Measurements from ENCODE around the gene SERPINA6.

Gene SERPINA6

DNA sequence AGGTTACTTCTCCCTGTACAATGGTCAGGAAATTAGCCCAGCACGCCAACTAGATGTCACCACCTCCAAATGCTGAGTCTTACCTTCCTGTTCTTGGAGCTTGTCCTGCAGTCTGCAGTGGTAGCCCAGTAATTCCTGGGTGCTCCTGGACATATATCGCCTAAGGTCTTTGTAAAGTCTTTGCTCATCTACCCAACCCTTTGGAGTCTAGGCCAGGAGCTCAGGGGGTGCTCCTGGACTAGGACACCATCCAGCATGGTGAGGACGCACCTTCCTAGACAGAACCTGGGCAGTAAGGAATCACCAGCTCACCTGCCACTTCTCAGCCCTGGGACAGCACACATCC, 30.6 kb downstream of the SERPINA6 start:
- no peak overlapping the region for H3K4me3 ChIP-seq (ENCODE audit: low read depth, low read length)
- TF ChIP-seq, protein P1, sequence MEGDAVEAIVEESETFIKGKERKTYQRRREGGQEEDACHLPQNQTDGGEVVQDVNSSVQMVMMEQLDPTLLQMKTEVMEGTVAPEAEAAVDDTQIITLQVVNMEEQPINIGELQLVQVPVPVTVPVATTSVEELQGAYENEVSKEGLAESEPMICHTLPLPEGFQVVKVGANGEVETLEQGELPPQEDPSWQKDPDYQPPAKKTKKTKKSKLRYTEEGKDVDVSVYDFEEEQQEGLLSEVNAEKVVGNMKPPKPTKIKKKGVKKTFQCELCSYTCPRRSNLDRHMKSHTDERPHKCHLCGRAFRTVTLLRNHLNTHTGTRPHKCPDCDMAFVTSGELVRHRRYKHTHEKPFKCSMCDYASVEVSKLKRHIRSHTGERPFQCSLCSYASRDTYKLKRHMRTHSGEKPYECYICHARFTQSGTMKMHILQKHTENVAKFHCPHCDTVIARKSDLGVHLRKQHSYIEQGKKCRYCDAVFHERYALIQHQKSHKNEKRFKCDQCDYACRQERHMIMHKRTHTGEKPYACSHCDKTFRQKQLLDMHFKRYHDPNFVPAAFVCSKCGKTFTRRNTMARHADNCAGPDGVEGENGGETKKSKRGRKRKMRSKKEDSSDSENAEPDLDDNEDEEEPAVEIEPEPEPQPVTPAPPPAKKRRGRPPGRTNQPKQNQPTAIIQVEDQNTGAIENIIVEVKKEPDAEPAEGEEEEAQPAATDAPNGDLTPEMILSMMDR (IDR thresholded peaks at IDR 0.05; ENCODE audit: borderline replicate concordance, insufficient read depth, low read depth, low read length), result no peak

DNA sequence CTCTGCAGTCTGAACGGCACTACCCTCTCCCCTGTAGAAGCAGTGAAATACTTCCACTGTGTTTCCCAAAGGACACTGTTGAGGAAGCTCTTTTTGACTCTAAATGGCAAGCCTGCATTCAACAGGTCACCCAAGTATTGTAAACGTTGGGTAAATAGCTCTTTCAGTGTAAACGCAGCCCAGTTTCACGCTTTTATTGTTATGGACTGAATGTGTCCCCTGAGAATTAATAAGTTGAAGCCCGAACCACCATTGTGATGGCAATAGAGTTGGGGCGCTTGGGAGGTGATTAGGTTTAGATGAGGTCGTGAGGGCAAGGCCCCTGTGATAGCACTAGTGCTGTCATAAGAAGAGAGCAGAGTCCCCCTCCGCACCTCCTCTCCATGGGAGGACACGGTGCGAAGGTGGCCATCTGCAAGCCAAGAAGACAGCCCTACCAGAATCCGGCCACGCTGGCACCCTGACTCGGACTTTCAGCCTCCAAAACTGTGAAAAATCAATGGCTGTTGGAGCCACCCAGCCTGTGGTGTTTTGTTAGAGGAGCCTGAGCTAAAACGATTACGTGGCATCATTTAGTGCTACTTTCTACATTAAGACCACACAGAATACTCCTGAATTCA, 31.1 kb downstream of the SERPINA6 start:
- no peak overlapping the region for H3K4me3 ChIP-seq (ENCODE audit: low read depth, low read length)
- TF ChIP-seq, protein P1 (IDR thresholded peaks at IDR 0.05; ENCODE audit: borderline replicate concordance, insufficient read depth, low read depth, low read length), result no peak

DNA sequence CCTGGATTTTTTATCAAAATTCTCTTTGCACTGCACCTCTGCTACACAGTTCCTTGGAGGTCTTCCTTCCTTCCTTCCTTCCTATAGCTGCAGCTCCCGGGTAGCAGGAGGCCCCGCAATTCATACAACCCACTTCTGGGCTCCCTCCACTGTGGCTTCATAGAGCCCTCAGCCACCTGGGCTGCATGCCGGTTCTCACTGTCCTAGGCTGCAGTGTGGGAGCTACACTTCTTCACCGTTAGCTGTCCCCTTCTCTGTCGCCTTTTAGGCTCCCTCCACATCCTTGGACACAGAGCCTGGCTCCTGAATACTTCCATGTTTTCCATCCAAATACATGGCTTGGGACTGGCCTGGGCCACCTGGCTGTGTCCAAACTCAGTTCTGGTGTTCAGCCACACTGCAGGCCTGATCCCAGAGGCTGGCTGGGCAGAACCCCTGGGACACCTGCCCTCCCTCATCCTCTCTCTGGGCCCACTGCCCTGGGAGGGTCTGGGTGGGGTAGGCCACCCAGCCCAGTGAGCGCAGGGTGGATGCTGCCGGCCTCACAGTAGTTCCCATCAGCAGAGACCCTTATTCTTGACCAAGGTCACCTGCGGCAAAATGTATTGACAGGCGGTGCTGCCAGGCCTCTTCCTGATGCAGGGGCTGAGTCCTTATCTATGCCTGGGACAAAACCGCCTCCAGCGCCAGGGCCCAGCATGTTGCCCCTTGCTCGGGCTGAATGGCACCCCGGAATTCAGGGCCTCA, 31.8 kb downstream of the SERPINA6 start:
- TF ChIP-seq, protein P1 (IDR thresholded peaks at IDR 0.05; ENCODE audit: borderline replicate concordance, insufficient read depth, low read depth, low read length), result no peak
- no peak overlapping the region for H3K4me3 ChIP-seq (ENCODE audit: low read depth, low read length)

DNA sequence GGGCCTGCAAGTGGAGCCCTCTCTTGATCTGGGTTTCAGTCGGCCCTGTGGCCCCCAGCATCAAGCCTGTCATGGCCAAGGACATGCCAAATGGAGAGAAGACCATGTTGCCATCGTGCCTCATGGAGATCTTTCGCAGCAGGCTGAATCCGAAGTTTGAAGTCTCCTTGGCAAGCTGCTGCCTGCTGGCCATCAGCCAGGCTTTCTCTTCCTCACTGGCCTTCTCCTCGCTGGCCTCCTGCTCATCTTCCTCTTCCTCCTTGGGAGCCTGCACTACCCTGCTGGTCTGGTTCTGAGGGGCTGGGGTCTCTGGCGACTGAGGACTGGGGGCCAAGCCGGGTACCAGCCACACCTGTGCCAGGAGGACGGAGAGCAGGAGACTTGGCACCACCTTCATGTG, 32.9 kb downstream of the SERPINA6 start:
- H3K4me3 ChIP-seq (ENCODE audit: low read depth, low read length), result no peak overlapping the region
- TF ChIP-seq, protein P1 (IDR thresholded peaks at IDR 0.05; ENCODE audit: borderline replicate concordance, insufficient read depth, low read depth, low read length), result no peak

DNA sequence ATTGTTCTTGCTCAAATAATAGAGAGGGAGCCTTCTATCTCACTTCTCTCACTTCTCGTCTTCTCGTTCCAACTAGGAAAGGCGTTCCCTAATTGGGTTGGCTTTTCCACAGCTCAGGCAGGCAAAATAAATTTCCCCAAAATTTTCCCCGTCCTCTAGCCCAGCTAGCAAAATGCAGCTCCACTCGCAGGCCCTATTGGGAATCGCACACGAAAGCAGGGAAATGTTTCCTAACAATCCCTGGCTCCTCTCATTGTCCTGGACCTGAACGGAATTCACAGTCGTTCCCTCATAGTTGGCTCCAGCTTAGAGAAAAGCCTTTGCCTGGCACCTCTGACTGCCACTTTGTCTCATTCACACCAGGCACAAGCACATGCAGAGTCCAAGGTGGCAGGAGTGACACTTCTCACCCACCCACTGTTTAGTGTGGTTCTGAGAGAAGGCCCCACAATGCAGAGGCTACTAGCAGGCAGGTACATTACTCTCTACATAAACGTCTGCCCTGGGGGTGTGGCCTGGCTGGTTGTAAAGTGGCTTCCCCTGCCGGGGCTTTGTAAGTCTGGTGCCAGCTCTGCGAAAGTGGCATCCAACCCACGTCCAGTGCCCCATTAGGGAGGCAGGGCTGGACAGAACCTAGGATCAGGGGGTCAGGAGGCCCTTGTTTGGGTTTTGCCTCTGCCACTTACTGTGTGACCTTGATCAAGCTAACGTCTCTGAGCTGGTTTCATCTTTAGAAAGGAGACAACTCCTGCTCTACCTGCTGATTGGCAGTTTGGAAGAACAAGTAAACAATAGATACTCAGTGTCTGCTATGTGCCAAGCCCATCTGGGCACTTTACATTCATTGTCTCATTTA, 34.3 kb downstream of the SERPINA6 start:
- TF ChIP-seq, protein P1 (IDR thresholded peaks at IDR 0.05; ENCODE audit: borderline replicate concordance, insufficient read depth, low read depth, low read length), result no peak
- H3K4me3 ChIP-seq (ENCODE audit: low read depth, low read length), result no peak overlapping the region

DNA sequence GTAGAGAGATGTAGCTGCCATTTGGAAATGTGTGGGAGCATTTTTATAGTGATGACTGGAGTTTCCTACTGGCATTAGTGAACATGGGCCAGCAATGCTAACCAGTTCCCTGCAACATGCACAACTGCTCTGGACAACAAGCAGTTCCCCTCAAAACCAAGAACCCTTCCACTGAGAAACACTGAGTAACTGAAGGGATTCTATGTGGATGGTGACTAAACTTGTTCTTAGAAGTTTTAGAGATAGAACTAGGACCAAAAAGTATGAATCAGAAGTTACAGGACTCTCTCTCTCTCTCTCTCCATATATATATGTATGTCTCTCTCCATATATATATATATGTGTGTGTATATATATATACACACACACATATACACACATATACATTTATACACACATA, 38.0 kb downstream of the SERPINA6 start:
- TF ChIP-seq, protein P1 (IDR thresholded peaks at IDR 0.05; ENCODE audit: borderline replicate concordance, insufficient read depth, low read depth, low read length), result no peak
- no peak overlapping the region for H3K4me3 ChIP-seq (ENCODE audit: low read depth, low read length)
